Upper lobe of left lung (tissue), 4 donors: Measurements from ENCODE around the gene ABCC12.

ENCODE experiments used
- CTCF ChIP-seq, 6 experiments: fragments of 450-650 bp in 4 of 6; fragments of 200-600 bp in 2 of 6; sonication (generic) in 2 of 6; IDR thresholded peaks; one replicate each; pipeline ENCODE4 v1.5.1; 2016 to 2019; ENCODE audit warnings: antibody characterized with exemption in 6 of 6
- POLR2A ChIP-seq, 4 donors: fragments of 450-650 bp; IDR thresholded peaks; one replicate each; pipeline ENCODE4 v1.5.1; 2016 to 2017; ENCODE audit warnings: antibody characterized with exemption in 4 of 4, mild to moderate bottlenecking in 2 of 4

DNA sequence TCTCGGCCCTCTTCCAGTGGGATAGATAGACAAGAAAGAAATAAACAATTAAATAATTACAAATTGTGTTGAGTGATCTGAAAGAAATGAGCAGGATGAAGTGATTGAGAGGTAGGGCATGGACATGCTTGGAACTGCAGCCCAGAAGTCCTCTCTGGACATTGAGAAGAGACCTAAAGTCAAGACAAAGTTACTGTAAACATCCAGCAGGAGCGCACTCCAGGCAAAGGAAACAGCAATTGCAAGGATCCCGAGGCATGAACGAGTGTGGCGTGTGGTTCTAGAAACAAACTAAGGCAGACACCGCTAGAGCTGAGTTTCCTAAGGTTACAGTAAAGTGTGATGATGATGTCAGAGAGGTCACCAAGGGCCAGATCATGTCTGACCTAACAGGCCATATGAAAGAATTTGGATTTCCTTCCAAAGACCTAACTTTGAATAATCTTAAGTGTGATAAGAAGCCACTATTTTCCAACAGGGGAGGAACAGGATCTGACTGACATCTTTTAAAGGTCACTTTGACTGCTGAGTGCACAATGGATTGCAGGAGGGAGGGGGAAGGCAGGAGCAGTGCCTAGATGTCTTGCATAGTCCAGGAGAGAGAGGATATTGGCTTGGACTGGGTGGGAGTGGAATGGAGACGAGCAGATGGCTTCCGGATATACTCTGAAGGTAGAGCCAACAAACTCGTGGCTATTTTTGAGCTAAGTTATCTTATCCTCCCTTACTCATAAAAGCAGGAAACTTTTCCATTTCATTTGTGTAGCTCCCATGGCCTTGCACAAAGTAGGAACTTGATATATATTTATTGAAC, 19.0 kb downstream of the ABCC12 start:
- no peak for TF ChIP-seq CTCF (IDR thresholded peaks at IDR 0.05)
- no peak for TF ChIP-seq POLR2A (IDR thresholded peaks at IDR 0.05)
